Measurements from ENCODE around the gene MYO5B.

MYO5B gene

GRCh38 chr18:50151926-50152325 is 43.0 kb downstream of the MYO5B start:
- no peak for DNase-seq (ENCODE audit: low read depth)

DNA sequence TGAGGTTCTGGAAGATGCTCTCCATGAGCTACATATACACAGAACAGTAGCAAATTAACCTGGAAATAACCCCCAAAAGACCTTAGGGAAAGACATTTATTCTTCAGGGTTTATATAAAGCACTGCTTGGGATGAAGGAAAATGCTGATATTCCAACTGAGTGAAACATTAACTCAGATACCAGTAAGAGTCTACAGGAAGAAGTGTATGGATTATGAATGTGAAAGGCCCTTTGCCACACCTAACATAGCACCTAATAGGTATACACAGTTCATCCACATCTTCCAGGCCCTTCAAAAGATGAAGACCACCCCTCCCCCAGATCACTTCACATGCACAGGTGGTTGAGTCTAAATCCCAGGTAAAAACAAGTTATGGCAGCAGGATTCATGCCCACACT is 50.4 kb downstream of the MYO5B start:
- DNase-seq (ENCODE audit: low read depth): no peak

GRCh38 chr18:50143886-50144285 is 51.1 kb downstream of the MYO5B start:
- DNase-seq (ENCODE audit: low read depth): no peak

GRCh38 chr18:50143294-50143693 is 51.7 kb downstream of the MYO5B start:
- no peak for DNase-seq (ENCODE audit: low read depth)

- DNase-seq (ENCODE audit: low read depth): no peak
Measured at GRCh38 chr18:50142441-50143120, 52.4 kb downstream of the MYO5B start.

GRCh38 chr18:50138181-50139064 is 56.5 kb downstream of the MYO5B start:
- DNase-seq (ENCODE audit: low read depth): no peak

DNA sequence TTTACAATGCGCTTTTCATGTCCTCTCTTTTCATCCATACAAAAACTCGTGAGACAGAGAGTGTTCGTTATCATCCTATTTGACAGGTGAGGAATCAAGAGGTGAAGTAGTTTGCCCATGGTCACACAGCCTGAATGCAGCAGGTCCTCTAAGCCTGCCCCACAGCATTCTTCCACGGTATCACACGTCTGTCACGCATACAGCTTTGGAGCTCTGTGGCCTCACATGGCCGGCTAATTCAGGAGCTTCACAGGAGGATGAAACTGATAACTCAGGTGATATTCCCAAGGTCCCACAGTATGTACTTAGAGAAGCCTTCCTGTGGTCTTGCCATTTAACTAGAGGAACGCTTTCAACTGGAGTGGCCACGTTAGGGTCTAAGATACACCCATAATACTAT is 59.0 kb downstream of the MYO5B start:
- DNase-seq (ENCODE audit: low read depth): no peak

DNA sequence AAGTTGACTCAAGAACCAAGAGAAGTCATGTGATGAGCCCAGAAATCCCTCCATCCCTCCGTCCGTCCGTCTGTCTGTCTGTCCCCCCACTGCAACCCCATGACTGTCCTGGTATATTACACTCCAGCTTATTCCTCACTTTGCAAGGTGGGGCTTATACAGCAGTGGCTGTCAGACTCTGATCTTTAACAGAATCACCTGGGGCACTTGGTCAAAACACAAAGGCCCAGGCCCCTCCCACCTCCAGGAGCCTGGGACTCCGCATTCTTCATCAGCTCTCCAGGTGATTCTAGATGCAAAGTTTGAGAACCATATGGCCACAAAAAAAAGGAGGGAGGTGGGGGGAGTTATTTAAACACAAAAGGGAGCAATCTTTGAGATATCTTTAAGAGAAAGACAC is 61.4 kb downstream of the MYO5B start:
- no peak for DNase-seq (ENCODE audit: low read depth)

- DNase-seq (ENCODE audit: low read depth): no peak
Measured at GRCh38 chr18:50131591-50131990, 63.4 kb downstream of the MYO5B start.

DNA sequence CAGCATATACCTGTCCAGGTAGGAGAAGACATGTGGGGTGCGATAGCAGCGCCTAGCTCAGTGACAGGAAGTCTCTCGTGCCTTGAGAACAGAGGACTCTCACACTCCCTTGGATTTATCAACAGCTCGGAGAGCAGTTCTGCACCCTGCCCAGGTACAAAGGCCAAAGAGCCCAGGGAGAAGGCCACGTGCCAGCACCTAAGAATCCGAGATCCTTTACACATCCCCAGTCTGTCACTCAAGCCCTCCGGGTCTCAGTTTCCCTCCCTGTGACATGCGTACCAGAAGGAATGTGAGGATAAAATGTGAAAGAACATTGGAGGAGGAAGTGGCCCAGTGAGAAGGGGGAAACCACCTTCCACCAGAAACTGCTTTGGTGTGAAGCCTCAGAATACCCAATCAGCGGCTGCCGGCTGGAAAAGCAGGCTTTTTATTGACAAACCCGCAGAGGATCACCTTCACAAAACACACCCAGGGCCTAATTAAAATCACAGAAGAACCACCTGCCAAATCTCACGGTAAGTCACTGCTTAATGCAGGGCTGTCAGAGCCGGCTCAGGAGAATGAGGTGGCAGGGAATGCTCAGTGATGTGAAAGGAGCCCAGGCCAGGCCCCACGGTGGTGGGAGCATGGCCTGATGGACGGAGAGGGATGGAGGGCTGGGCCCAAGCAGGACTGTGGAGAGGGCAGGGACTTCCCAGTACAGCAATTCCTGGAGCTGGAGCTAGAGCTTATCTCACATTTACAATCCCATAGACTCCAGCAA is 66.3 kb downstream of the MYO5B start:
- no peak for DNase-seq (ENCODE audit: low read depth)

GRCh38 chr18:50127516-50128210 is 67.3 kb downstream of the MYO5B start:
- no peak for DNase-seq (ENCODE audit: low read depth)

- no peak for DNase-seq (ENCODE audit: low read depth)
Measured at GRCh38 chr18:50126471-50126870, 68.5 kb downstream of the MYO5B start.

GRCh38 chr18:50125456-50125855 is 69.5 kb downstream of the MYO5B start:
- no peak for DNase-seq (ENCODE audit: low read depth)

DNA sequence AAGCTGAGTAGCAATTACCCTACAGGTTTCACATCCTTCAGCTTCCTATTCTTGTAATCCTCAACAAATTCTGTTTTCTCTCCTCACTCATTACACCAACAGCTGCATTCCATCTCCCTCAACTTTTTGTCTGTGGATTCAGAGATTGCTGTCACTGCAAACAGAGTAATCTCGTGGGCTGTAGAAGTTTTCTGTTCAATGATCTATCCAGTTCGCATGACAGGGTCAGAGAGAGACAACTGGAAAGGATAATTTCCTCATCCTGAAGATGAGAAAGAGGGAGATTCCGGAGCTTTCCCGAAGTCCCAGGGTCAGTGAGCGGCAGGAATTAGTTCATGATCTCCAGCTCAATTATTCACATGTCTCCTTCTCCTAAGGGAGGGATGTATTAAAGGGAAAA is 75.7 kb downstream of the MYO5B start:
- DNase-seq (ENCODE audit: low read depth): no peak

DNA sequence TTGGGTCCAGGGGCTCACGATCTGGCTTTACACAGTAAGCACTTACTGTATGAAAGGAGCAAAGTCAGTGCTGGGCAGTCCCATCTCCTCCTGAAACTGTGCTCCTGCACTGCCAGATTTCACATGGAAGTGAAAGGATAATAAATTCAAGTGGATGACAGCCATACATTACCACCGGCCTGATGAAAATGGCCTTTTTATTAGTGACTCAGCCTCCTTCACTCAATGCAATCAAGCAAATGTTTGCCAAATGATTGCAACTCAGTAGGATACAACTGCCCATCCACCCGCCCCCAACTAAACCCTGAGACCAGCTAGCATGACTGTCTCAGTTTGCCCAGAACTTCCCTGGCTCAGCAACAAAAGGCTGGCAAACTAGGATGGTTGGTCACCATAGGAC is 77.1 kb downstream of the MYO5B start:
- DNase-seq (ENCODE audit: low read depth): no peak

DNA sequence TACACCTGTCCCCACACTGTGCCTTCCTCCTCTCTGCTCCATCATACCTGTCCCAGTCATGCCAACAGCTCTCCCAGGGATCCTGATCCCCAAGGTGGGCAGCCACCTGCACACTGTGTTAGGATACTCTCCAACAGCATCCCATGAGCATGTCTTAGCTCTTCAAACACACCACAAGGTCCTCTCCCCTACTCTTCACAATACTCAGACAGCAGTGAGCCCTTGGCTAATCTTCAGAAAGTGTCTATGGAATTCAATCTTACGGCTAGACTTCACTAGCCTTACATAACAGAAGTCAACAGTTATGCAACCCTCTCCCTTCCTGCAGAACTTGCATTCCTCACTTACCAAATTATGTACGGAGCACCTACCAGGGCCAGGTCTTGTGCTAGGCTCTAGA is 79.9 kb downstream of the MYO5B start:
- DNase-seq (ENCODE audit: low read depth): no peak

DNA sequence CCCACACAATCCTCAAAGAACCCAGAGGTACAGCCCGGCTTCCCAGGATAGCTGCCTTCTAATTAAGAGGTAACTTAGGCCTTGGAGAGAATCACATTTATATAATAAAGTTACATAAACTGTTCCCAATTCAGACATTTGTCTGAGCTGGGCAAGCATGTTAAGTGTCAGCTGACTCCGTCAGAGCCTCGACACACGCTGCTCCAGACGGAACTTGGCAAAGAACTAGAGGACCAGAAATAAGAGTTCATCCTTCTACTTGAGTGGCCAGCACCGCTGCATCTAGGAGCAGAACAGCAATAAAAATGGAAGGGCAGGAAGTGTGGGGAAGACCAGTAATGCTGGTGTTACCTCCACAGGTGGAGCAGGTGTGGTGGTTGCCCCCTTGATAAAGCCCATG is 80.5 kb downstream of the MYO5B start:
- DNase-seq (ENCODE audit: low read depth): no peak

DNA sequence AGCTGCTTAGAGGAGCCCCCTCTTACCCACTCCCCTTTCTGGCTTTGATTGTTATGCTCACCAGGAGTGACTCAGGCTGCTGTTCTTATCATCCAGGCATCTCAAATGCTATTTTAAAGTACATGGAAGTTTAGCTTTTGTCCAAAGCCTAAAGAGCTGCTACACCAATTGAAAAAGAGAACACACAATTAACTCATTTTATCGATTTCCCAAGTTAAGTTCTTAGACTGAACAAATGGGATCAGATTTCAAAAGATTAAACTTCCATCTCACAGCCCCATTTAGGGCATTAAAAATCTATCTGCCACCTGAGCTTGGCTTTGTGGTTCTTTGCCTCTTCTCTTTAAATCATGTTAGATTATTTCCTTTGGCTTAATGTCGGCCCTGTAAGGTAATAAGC is 81.2 kb downstream of the MYO5B start:
- DNase-seq (ENCODE audit: low read depth): no peak

DNA sequence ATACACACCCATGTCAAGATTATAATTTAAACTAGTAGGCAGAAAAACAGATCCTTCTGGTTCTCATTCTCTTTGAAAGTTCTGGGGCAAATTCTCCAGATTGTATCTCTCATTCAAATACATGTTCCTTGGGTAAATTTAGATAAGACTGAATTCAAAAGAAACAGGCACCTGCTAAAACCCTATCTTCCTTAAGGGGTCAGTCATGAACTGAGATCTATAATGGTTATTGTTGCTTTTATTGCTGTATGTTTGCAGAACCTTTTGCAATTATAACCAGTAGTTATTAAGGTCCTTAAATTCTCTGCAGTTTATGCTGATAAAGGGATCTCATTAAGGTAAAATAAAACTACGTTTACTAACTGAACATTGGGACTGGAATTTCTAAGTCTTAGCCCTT is 83.5 kb downstream of the MYO5B start:
- no peak for DNase-seq (ENCODE audit: low read depth)

DNA sequence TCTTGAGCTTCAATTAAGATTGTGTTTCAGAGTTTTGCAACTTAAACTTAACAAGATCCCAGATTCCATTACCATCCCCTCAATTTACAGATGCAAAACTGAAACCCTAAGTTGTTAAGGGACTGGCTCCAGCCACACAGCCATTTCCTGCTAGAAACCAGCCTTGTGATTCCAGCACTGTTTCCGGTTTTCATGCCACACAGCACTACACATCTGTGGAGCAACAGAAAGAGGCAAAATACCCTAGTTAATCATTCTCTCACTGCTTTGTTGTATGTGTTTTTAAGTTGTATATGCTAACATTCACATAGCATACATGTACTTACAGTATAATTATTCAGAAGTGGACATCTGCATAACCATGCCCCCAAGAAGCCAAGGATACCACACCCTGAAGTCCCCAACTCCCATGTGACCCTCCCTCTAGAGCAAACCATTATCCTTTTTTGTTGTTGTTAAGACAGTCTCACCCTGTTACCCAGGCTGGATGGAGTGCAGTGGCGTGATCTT is 87.4 kb downstream of the MYO5B start:
- DNase-seq (ENCODE audit: low read depth): no peak

DNA sequence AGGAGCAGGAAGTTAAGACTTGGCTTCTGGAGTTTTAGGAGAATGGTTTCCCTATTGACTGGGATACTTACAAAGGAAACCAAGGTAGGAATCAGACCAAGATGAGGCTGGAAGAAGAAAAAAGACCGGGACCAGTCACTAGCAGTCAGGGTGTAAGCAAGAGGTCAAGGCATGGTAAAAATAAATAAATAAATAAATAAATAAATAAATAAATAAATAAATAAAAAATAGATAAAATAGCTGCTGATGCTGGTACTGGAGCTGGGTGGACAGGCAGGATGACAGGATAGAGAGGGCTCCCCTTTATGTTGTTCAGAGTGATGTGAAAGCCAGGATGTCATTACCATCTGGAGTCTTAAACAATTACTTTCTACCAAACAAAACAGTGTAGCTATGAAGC is 89.9 kb downstream of the MYO5B start:
- DNase-seq (ENCODE audit: low read depth): no peak

DNA sequence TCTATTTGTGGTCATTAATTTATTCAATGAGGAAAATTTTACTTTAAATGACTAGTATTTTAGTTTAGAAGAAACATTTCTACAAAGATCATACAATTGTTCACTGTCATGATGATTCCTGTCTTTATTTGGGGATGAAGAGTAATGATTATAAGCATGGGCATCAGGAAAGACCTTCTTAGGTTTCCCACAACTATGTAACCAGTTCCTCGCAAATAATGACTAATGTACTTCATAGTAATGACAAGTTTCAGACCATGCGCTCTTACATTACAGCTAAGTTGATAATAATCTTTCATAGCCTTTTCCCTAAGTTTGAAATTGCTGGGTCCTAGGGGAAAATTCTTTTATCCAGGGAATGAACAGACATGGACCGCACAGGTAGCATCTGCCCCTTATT is 90.5 kb downstream of the MYO5B start:
- no peak for DNase-seq (ENCODE audit: low read depth)

Measured in activated T-helper 9 cell treated with anti-CD3 and anti-CD28 coated beads, Interleukin-2, amount 50 U/mL, for 16 hours (primary cell).